ENCODE data around the gene KRT78. TPM values are rescaled to one million over a fixed set of nuclear protein-coding genes. Genes with fewer than 3 reads are reported as not detected.

KRT78 gene
- total and polyA plus RNA-seq, 2 donors (not counting 1 experiment from before 2014, with no cell fraction given): not detected

DNA sequence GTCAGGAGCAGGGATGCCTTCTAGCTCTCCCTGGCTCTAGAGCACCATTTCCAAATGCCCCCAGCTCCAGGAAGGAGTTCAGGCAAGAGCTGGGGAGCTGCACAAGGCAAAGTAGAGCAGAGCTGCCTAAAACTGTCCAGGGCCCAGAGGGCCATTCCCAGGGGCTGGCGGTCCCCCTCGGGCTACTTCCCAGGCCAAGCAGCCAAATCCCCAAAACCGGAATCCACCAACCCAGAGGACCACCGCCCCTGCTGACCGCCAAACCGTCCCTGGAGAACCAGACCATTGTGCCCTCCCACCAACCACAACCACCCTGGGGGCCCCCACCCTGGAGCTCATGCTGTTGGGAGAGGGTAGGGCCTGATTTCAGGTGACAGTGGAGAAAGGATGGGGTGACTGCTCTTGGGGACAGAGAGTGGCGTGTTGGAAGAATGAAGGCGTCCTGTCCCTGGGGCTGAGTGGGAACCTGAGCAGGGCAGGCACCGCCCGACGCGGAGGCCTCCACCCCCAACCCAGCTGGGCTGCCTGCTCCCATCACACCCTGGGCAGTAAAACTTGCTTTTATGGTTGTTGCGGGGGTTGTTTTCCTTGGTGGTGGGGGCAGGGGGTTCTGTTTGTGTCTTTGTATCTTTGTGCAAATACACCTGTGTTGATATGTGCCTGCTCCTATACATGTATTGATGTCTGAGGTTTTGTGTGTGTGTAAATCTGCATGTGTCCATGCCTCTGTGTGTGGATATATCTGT is 24.0 kb upstream of the KRT78 start:
- H3K27ac ChIP-seq (ENCODE audit: low read length in 2 of 2): no peak overlapping the region
- H3K4me3 ChIP-seq (ENCODE audit: control extremely low read depth in 1 of 5, extremely low read depth in 1 of 5, insufficient read depth in 1 of 5, low read depth in 2 of 5, low read length in 4 of 5): no peak overlapping the region
- Mint-ChIP-seq H3K27ac (no peak overlapping the region), H3K27me3 (peaks cover 13% of the 10 kb centered on the region), H3K4me3 (peak overlapping the region; percentile 86), H3K9me3 (ENCODE audit: insufficient read depth) (no peaks in the 10 kb centered on the region), H3K4me1 (peaks cover 27% of the 10 kb centered on the region)
- H4K20me1 ChIP-seq (ENCODE audit: control insufficient read depth, insufficient read depth, low read length, poor library complexity, severe bottlenecking): no peaks in the 10 kb centered on the region
- intact Hi-C loops (cut with micrococcal nuclease): loop anchor here (10.0 kb wide), 2 partner anchors 288 to 718 kb away; no protein-coding TSS in a partner anchor
- H3K9me3 ChIP-seq (ENCODE audit: control extremely low read depth in 1 of 3, control insufficient read depth in 2 of 3, insufficient read depth in 1 of 3, low read length in 2 of 3): no peaks in the 10 kb centered on the region
- no peak overlapping the region for H3K4me2 ChIP-seq (replicated peaks; ENCODE audit: low read depth, low read length, poor library complexity, severe bottlenecking)
- POLR2A ChIA-PET: no interaction called here
- peaks cover 0 to 19% (median 4%) of the 10 kb centered on the region in 4 experiments for H3K27me3 ChIP-seq (replicated peaks in 1 of 4; ENCODE audit: control extremely low read depth in 1 of 4, control insufficient read depth in 3 of 4, insufficient read depth in 4 of 4, low read length in 3 of 4)
- H3K79me2 ChIP-seq (ENCODE audit: control insufficient read depth, insufficient read depth, low read length): no peaks in the 10 kb centered on the region
- peaks cover 17 to 23% of the 10 kb centered on the region in 2 donors for H3K4me1 ChIP-seq (ENCODE audit: control insufficient read depth in 2 of 2, insufficient read depth in 2 of 2, low read length in 2 of 2)
- no peak for TF ChIP-seq EZH2 (IDR thresholded peaks at IDR 0.05; ENCODE audit: borderline replicate concordance, insufficient read depth, low read depth, low read length, poor library complexity, severe bottlenecking)
- no peak for TF ChIP-seq CTCF (IDR thresholded peaks at IDR 0.05)
- DNase-seq (no peak), ATAC-seq (ENCODE audit: low read depth) (no peak)
- no peak overlapping the region for H2AFZ ChIP-seq (ENCODE audit: insufficient read depth, low read depth, low read length, poor library complexity, severe bottlenecking)
- CTCF ChIA-PET: interaction anchor here (0.7 to 3.6 kb wide), 3 partner anchors 12 to 287 kb away, joined by 3 to 22 read pairs (median 6); no protein-coding TSS in a partner anchor
- H3K9ac ChIP-seq (ENCODE audit: low read length): no peak overlapping the region
- no peaks in the 10 kb centered on the region for H3K36me3 ChIP-seq (replicated peaks in 1 of 2; ENCODE audit: control extremely low read depth in 1 of 2, control insufficient read depth in 1 of 2, extremely low read depth in 1 of 2, insufficient read depth in 2 of 2, low read length in 1 of 2)
- WGBS (ENCODE audit: insufficient coverage): 100% methylated on average over 5 of the region's 13 CpGs
